ENCODE results near the gene GAST.

- TF ChIP-seq CTCF (IDR thresholded peaks at IDR 0.05 in 8 of 11, conservative IDR thresholded peaks at IDR 0.05 in 3 of 11): peak; percentile 96 to 99 (median 98)
- TF ChIP-seq POLR2A (IDR thresholded peaks at IDR 0.05): no peak
Measured at GRCh38 chr17:41666708-41667279, 45.3 kb upstream of the GAST start.
